DND-41 (cell line): ENCODE data around the gene NHEJ1.

ENCODE experiments used
- CTCF ChIP-seq: IDR thresholded peaks from 2 replicates; pipeline ENCODE4 v1.5.1; 2012; ENCODE audit warnings: borderline replicate concordance, low read length, moderate library complexity, mild to moderate bottlenecking; ENCODE audit not compliant: poor library complexity, severe bottlenecking; ENCODE audit errors: extremely low read depth
- EZH2 ChIP-seq: IDR thresholded peaks from 3 replicates; pipeline ENCODE4 v1.6.1; 2012; ENCODE audit warnings: borderline replicate concordance, low read depth, mild to moderate bottlenecking, moderate library complexity, low read length, inconsistent platforms; ENCODE audit not compliant: severe bottlenecking

- TF ChIP-seq CTCF (no peak), EZH2 (no peak)
Observed at GRCh38 chr2:219142329-219142728, 18.3 kb downstream of the NHEJ1 start.
